BJ (cell line): ENCODE data around the gene MAPKAP1. TPM values are rescaled to one million over a fixed set of nuclear protein-coding genes. Genes with fewer than 3 reads are reported as not detected.

Source experiments
- CTCF ChIA-PET: fragments of 350-600 bp; formaldehyde crosslinking; extraction: SDS; loops from one replicate; lab custom pipeline; 2021; ENCODE audit warnings: antibody characterized with exemption, inconsistent platforms; lab: Yijun Ruan, JAX
- POLR2A ChIA-PET: fragments of 300-600 bp; sonication (Branson Sonifier 250); formaldehyde crosslinking; extraction: SDS; loops from one replicate; lab custom pipeline; 2021; ENCODE audit warnings: antibody characterized with exemption; lab: Charles Lee
- DNase-seq: peaks from one replicate; pipeline ENCODE4 v3.0.0-alpha.2; 2011; ENCODE audit warnings: low read depth
- H3K27me3 ChIP-seq: 2 replicates; pipeline ENCODE4 v1.6.0; 2011; ENCODE audit warnings: low read length; ENCODE audit not compliant: control insufficient read depth, insufficient read depth
- H3K36me3 ChIP-seq: 2 replicates; pipeline ENCODE4 v1.5.1; 2011; ENCODE audit warnings: low read length; ENCODE audit not compliant: control insufficient read depth, insufficient read depth
- H3K4me3 ChIP-seq: 2 replicates; pipeline ENCODE4 v1.5.1; 2011; ENCODE audit warnings: low read depth, mild to moderate bottlenecking, control low read depth, low read length
- polyA plus RNA-seq: library from polyadenylated mRNA; depleted of rRNA; stranded (reverse); fragments of >200 nt; gene quantifications from 2 replicates; pipeline ENCODE4 v1.2.3, GENCODE V29; 2011
- TF ChIP-seq, protein P1 (sequence below): IDR thresholded peaks from 2 replicates; pipeline ENCODE4 v1.5.1; 2011; ENCODE audit warnings: low read depth, mild to moderate bottlenecking, control low read depth, inconsistent platforms, low read length, moderate library complexity; ENCODE audit not compliant: insufficient read depth

MAPKAP1 gene
- polyA plus RNA-seq, 1 experiment, result 113 TPM

DNA sequence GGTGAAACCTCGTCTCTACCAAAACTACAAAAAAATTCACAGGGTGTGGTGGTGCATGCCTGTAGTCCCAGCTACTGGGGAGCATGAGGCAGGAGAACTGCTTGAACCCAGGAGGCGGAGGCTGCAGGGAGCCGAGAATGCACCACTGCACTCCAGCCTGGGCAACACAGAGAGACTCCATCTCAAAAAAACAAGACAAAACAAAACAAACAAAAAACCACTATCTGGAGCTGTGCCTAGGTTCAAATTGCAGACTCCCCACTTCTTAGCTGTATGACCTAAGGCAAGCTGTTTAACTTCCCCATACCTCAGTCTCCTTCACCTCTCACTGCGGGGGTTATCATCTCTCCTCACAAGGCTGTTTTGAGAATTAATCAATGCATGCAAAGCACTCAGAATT, 68.0 kb downstream of the MAPKAP1 start:
- CTCF ChIA-PET, result no interaction called here

DNA sequence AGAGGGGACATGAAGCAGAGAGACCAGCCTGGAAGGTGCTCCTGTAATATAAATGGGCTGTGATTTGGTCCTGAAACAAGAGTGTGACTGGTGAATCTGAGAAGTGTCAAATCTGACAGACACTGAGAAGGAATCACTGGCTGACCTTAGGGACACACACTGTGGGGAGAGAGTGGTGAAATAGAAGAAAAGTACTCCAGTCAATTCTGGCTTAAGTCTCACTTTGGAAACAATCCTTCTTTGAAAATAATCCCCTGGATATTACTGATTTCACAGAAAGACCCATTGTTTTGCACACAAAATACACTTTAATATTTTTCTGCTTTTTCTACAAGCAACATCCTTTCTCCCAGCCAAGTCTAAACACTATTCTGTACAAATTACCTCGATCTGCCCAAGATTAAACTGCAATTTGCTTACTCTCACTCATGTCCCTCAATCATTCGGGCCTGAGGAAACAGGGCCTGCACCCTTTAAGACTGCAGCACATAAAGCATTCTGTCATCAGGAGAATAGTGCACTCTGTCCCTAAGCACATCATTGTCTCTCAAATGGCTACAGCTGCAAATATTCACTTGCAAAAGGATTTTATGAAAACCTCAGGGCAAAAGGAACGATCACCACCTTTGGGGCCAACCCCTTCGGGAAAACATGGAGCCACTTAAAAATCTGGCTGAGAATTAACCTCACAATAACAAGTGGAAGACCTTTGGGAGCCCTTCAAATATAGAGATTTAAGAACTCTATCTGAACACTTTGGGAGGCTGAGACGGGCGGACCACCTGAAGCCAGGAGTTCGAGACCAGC, 68.6 kb downstream of the MAPKAP1 start:
- TF ChIP-seq, protein P1, sequence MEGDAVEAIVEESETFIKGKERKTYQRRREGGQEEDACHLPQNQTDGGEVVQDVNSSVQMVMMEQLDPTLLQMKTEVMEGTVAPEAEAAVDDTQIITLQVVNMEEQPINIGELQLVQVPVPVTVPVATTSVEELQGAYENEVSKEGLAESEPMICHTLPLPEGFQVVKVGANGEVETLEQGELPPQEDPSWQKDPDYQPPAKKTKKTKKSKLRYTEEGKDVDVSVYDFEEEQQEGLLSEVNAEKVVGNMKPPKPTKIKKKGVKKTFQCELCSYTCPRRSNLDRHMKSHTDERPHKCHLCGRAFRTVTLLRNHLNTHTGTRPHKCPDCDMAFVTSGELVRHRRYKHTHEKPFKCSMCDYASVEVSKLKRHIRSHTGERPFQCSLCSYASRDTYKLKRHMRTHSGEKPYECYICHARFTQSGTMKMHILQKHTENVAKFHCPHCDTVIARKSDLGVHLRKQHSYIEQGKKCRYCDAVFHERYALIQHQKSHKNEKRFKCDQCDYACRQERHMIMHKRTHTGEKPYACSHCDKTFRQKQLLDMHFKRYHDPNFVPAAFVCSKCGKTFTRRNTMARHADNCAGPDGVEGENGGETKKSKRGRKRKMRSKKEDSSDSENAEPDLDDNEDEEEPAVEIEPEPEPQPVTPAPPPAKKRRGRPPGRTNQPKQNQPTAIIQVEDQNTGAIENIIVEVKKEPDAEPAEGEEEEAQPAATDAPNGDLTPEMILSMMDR, result no peak
- DNase-seq, result no peak
- ChIA-PET CTCF (interaction anchor here (0.8 kb wide), 1 partner anchor 35 kb away, joined by 3 read pairs; no protein-coding TSS in a partner anchor), POLR2A (no interaction called here)
- Histone ChIP-seq H3K4me3 (no peak overlapping the region), H3K27me3 (no peaks in the 10 kb centered on the region), H3K36me3 (no peaks in the 10 kb centered on the region)

More for the DNA sequence above, 68.0 kb downstream of the MAPKAP1 start:
- no peak overlapping the region for H3K4me3 ChIP-seq
- POLR2A ChIA-PET, result no interaction called here
- TF ChIP-seq, protein P1, result no peak
- no peaks in the 10 kb centered on the region for H3K36me3 ChIP-seq
- DNase-seq, result no peak
- H3K27me3 ChIP-seq, result no peaks in the 10 kb centered on the region

GRCh38 chr9:125637241-125637640, 69.8 kb downstream of the MAPKAP1 start:
- H3K27me3 ChIP-seq, result no peaks in the 10 kb centered on the region
- no peak overlapping the region for H3K4me3 ChIP-seq
- no peak for DNase-seq
- CTCF ChIA-PET, result no interaction called here
- H3K36me3 ChIP-seq, result no peaks in the 10 kb centered on the region
- TF ChIP-seq, protein P1, result no peak
- POLR2A ChIA-PET, result no interaction called here

DNA sequence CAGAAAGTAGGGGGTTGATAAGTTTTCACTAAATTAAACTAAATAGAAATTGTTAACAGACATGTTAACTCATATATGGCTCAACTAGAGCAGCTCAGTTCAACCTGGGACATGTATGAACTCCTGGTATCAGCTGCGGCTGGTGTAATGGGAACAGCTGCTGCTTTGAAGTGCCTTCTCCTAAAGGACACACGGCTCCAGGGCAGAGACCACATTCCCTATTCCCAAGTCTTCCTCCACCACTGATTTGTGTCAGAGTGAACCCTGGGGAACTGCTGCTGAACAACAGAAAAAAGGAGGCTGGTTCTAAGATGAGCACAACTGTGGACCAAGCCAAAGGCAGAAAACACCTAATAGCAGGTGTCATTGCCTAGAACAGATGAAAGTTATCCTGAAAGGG, 71.1 kb downstream of the MAPKAP1 start:
- Histone ChIP-seq H3K4me3 (no peak overlapping the region), H3K36me3 (no peaks in the 10 kb centered on the region), H3K27me3 (no peaks in the 10 kb centered on the region)
- DNase-seq, result no peak
- ChIA-PET CTCF (no interaction called here), POLR2A (no interaction called here)
- TF ChIP-seq, protein P1, result no peak

- CTCF ChIA-PET, result interaction anchor here (2.4 kb wide), 1 partner anchor 226 kb away, joined by 8 read pairs; no protein-coding TSS in a partner anchor
- Histone ChIP-seq H3K36me3 (no peaks in the 10 kb centered on the region), H3K4me3 (no peak overlapping the region), H3K27me3 (no peaks in the 10 kb centered on the region)
- POLR2A ChIA-PET, result no interaction called here
- DNase-seq, result no peak
- TF ChIP-seq, protein P1, result no peak
These were observed 72.8 kb downstream of the MAPKAP1 start for GRCh38 chr9:125634040-125634717.
